Transverse colon (tissue), 4 donors: ENCODE data around the gene CDK15. TPM values are rescaled to one million over a fixed set of nuclear protein-coding genes. Genes with fewer than 3 reads are reported as not detected.

Experiments used
- DNase-seq: peaks from one replicate; pipeline ENCODE4 v3.0.0-alpha.2; 2019
- H3K27ac ChIP-seq, 4 donors: fragments of 200-600 bp; sonication (generic); 2 replicates each; pipeline ENCODE4 v1.5.1; 2016 to 2018; ENCODE audit warnings: inconsistent platforms in 4 of 4
- H3K27me3 ChIP-seq: fragments of 200-600 bp; sonication (generic); 2 replicates; pipeline ENCODE4 v1.5.1; 2017; ENCODE audit warnings: inconsistent platforms
- H3K36me3 ChIP-seq, 4 donors: fragments of 200-600 bp; sonication (generic); 2 replicates each; pipeline ENCODE4 v1.5.1; 2017 to 2019; ENCODE audit warnings: inconsistent platforms in 4 of 4
- H3K4me1 ChIP-seq, 4 donors: fragments of 200-600 bp; sonication (generic); 2 replicates each; pipeline ENCODE4 v1.5.1; 2017 to 2020; ENCODE audit warnings: inconsistent platforms in 4 of 4
- H3K4me3 ChIP-seq, 4 donors: fragments of 200-600 bp; sonication (generic); 1 replicate in 1 of 4; 2 replicates in 3 of 4; pipeline versions ENCODE4 v1.5.1 to v1.6.1; 2017 to 2019; ENCODE audit warnings: inconsistent platforms in 4 of 4
- H3K9me3 ChIP-seq, 2 donors: fragments of 200-600 bp; sonication (generic); 2 replicates each; pipeline ENCODE4 v1.5.1; 2017 to 2019; ENCODE audit warnings: inconsistent platforms in 2 of 2
- CTCF ChIP-seq, 5 experiments: fragments of 200-600 bp in 3 of 5; fragments of 450-650 bp in 2 of 5; sonication (generic) in 3 of 5; IDR thresholded peaks; 1 replicate in 2 of 5; 2 replicates in 3 of 5; pipeline ENCODE4 v1.5.1; 2016 to 2017; ENCODE audit warnings: antibody characterized with exemption in 5 of 5, inconsistent platforms in 3 of 5, mild to moderate bottlenecking in 2 of 5, moderate library complexity in 1 of 5
- EP300 ChIP-seq: sonication (generic); formaldehyde crosslinking; IDR thresholded peaks from one replicate; pipeline ENCODE4 v1.6.1; 2017; ENCODE audit warnings: antibody characterized with exemption, low read depth
- POLR2A ChIP-seq: fragments of 450-650 bp; IDR thresholded peaks from one replicate; pipeline ENCODE4 v1.6.1; 2016; ENCODE audit warnings: antibody characterized with exemption, mild to moderate bottlenecking, moderate library complexity
- POLR2AphosphoS5 ChIP-seq, 3 donors: sonication (generic); formaldehyde crosslinking; IDR thresholded peaks; one replicate each; pipeline ENCODE4 v1.6.1; 2016; ENCODE audit warnings: antibody characterized with exemption in 3 of 3
- WGBS, 2 donors: methylation state at CpG; one replicate each; pipeline ENCODE4 v1.1.5; 2018; ENCODE audit warnings: low coverage in 1 of 2; 5-methylcytosine and 5-hydroxymethylcytosine counted together
- in situ Hi-C, 4 donors: fragments of 200-750 bp; cut with MboI; loops; one replicate each; pipeline versions ENCODE4 v1.15.0 to v1.15.1; 2017; ENCODE audit warnings: low sequenced_read_pairs in 3 of 4, low pct_ligation_motif_present in 1 of 4, low pct_unique_long_range_greater_than_20kb in 1 of 4
- intact Hi-C: fragments of 100-400 bp; cut with DNase I; formaldehyde crosslinking; loops from one replicate; pipeline ENCODE4 v1.15.1; 2023; ENCODE audit warnings: low total_unique reads
- total RNA-seq, 4 donors: library from RNA; depleted of rRNA; stranded (reverse); fragments of >200 nt; gene quantifications; one replicate each; pipeline ENCODE4 v1.1.0, GENCODE V29; 2016

CDK15 gene
- total RNA-seq, 4 donors from 2014 or later = 0.14 to 0.79 TPM; not detected in 2

GRCh38 chr2:201773990-201774389 lies 32.3 kb upstream of the CDK15 start:
- no peak for DNase-seq
- no peaks in the 10 kb centered on the region for H3K9me3 ChIP-seq
- H3K36me3 ChIP-seq = no peaks in the 10 kb centered on the region
- no peak overlapping the region for H3K27ac ChIP-seq
- WGBS, 2 donors = 81 to 82% methylated on average over 1 of the region's 1 CpG
- no peaks in the 10 kb centered on the region for H3K27me3 ChIP-seq
- H3K4me3 ChIP-seq = no peak overlapping the region
- peaks cover 0 to 14% (median 4%) of the 10 kb centered on the region in 4 donors for H3K4me1 ChIP-seq
- TF ChIP-seq POLR2AphosphoS5 (IDR thresholded peaks at IDR 0.05) = no peak
- no peak for TF ChIP-seq POLR2A
- no peak for TF ChIP-seq EP300
- no peak for TF ChIP-seq CTCF (IDR thresholded peaks at IDR 0.05)
- intact Hi-C loops = no loop called here
- in situ Hi-C loops = no loop called here

GRCh38 chr2:201774546-201774945 lies 31.8 kb upstream of the CDK15 start:
- WGBS, 2 donors = 85 to 88% methylated on average over 2 of the region's 2 CpGs
- H3K4me3 ChIP-seq = no peak overlapping the region
- no peaks in the 10 kb centered on the region for H3K36me3 ChIP-seq
- no peaks in the 10 kb centered on the region for H3K9me3 ChIP-seq
- in situ Hi-C loops (no loop called here), intact Hi-C loops (no loop called here)
- H3K27me3 ChIP-seq = no peaks in the 10 kb centered on the region
- no peak for DNase-seq
- peaks cover 0 to 16% (median 7%) of the 10 kb centered on the region in 4 donors for H3K4me1 ChIP-seq
- no peak overlapping the region for H3K27ac ChIP-seq
- TF ChIP-seq CTCF (IDR thresholded peaks at IDR 0.05) = no peak
- no peak for TF ChIP-seq POLR2A
- no peak for TF ChIP-seq POLR2AphosphoS5 (IDR thresholded peaks at IDR 0.05)
- no peak for TF ChIP-seq EP300

GRCh38 chr2:201775326-201775725 lies 31.0 kb upstream of the CDK15 start:
- in situ Hi-C loops (no loop called here), intact Hi-C loops (no loop called here)
- H3K9me3 ChIP-seq = no peaks in the 10 kb centered on the region
- no peak for DNase-seq
- H3K27ac ChIP-seq = no peak overlapping the region
- H3K4me1 ChIP-seq = peaks cover 3 to 24% (median 14%) of the 10 kb centered on the region in 4 donors
- no peaks in the 10 kb centered on the region for H3K36me3 ChIP-seq
- H3K4me3 ChIP-seq = no peak overlapping the region
- TF ChIP-seq EP300 (no peak), CTCF (IDR thresholded peaks at IDR 0.05) (no peak), POLR2AphosphoS5 (IDR thresholded peaks at IDR 0.05) (no peak), POLR2A (no peak)
- H3K27me3 ChIP-seq = no peaks in the 10 kb centered on the region
- 89% methylated on average over 1 of the region's 1 CpG; no CpG with 5 or more reads in 1 of the 2 donors for WGBS, 2 donors

GRCh38 chr2:201777043-201777442 lies 29.3 kb upstream of the CDK15 start:
- in situ Hi-C loops = no loop called here
- H3K4me3 ChIP-seq = no peak overlapping the region
- peaks cover 6 to 27% (median 18%) of the 10 kb centered on the region in 4 donors for H3K4me1 ChIP-seq
- DNase-seq = no peak
- no peak for TF ChIP-seq EP300
- TF ChIP-seq CTCF (IDR thresholded peaks at IDR 0.05) = no peak
- TF ChIP-seq POLR2A = no peak
- TF ChIP-seq POLR2AphosphoS5 (IDR thresholded peaks at IDR 0.05) = no peak
- intact Hi-C loops = no loop called here
- no peak overlapping the region for H3K27ac ChIP-seq
- H3K36me3 ChIP-seq = no peaks in the 10 kb centered on the region
- H3K9me3 ChIP-seq = no peaks in the 10 kb centered on the region
- no peaks in the 10 kb centered on the region for H3K27me3 ChIP-seq
